NCI-H524 (cell line): ENCODE data around the gene SYNJ2.

ENCODE experiments used
- DNase-seq, 2 experiments: peaks; one replicate each; lab custom pipeline; 2025; lab: John Stamatoyannopoulos, UW

Gene SYNJ2

DNA sequence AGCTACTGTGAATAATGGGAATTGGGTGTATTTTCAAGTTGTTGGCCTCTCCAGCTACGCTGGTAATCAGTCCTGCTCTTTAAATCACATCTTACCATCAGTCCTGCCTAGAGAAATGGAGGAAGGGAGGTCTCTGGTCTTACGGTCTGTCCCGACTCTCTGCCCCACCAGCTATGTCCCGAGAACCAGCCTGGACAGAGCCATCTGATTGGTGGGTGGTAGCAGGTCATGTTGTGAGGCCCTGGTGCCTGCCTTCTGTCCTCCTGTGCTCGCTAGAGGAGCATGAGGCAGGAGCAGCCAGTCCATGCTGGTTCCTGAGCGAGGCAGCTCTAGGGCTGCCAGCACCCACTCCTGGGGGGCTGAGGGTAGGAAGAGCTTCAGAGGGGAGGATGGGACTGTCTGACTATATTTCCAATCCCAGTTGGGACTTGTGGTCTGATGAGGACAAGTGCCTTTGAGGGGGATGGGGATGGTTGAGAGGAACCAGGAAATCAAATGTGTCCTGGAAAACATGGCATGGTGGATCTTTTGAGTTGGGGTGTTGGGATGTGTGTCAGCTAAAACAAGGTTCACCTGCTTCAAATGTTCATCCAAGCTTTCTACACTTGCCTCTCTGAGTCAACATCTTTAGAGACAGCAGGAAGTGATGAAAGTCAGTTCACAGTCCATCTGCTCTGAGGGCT lies 33.0 kb downstream of the SYNJ2 start:
- no peak for DNase-seq

DNA sequence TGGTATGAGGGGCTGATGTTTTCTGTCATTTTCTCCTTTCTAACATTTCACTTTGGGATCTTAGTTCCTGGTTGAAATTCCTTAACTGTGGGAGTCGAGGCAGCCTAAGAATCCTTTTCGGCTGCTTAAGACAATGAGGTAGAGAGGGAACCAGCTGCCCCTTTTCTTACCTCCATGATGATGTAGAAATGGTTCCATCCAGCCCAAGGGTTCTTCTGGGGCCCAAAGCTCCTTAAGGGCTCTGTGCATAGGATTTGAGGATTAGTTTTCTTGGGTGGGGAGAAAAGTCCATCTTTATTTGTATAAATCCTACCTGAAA lies 33.5 kb downstream of the SYNJ2 start:
- no peak for DNase-seq

DNA sequence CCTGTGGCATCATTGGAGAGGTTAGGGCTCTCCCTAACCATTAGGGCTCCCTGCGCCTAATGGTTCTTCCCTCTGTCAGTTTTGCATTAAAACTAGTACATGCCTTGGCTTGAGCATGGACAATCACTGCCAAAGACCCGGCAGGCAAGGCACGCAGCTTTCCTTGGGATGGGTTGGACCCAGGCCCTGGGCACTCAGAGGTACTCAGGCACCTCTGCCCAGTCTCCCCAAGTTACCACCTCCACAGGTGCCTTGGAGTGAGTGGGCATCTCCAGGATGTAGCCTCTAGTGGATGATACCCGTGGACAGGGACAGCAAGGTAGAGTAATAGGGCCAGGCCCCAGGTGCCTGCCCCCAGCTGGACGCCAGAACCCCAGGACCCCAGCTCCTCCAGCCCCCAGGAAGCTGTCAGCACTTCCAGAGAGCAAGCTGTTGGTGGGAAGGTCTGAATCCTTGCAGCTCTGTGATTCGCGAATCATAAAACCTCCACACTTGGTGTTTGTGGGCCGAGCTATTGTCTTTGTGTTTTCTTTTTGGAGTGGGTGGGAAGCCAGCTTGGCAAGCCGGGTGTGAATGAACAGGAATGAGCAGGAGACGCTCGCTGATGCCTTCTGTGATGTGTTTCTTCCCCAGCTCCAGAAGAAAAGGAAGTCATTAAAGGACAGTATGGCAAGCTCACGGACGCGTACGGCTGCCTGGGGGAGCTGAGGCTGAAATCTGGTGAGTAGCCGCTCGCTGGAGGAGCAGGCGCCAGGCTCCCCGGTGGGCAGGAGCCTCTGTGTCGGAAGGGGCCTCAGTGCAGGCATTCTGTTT lies 35.1 kb downstream of the SYNJ2 start:
- DNase-seq = no peak

DNA sequence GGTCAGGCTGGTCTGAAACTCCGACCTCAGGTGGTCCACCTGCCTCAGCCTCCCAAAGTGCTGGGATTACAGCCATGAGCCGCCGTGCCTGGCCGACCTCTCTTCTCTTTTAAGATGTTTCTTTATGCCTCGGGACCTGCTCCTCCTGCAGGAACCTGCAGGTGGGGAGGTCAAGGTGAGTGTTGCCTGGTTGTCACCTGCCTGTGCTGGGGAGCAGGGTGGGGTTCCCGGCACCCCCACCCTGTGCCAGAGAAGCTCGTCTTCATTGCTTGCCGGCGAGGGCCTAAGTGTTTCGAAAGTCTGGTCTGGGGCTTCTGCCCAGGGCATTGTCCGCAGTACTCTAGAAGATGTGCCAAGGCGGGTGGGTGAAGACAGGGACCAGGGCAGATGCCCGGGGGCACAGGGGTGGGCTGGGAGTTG lies 36.0 kb downstream of the SYNJ2 start:
- DNase-seq = no peak

DNA sequence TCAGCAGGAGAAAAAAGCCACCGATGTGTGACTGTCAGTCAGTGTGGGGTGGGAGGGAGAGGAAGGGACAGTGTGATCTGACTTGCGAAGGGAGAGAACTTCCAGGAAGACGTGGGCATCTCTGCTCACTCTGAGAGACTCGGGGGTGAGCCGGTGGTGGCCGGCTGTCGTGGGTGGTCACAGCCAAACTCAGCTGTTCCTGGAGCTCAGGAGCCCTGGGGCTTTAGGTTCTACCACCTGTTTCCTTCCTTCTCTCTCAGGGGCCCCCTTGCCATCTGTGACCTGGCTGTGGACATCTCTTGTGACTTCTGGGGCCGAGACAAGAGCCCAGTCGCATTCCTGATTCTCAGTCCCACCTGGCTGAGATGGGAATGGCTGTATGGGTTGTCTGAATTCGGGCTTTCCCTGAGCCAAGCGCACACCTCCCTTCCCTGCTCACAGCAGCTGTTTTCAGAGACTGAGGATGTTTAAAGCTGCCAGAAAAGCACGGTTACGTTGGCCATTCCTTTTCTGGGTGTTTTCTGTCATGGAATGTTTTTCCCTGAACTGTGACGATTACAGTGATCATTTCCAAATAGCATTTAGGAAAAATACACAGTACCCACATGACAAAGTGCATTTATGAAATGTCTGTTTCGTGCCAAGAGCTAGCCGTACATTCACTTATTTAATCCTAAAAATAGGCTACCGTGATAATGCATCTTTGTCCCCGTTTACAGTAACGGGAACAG lies 36.5 kb downstream of the SYNJ2 start:
- DNase-seq = peak; percentile 32 to 65

DNA sequence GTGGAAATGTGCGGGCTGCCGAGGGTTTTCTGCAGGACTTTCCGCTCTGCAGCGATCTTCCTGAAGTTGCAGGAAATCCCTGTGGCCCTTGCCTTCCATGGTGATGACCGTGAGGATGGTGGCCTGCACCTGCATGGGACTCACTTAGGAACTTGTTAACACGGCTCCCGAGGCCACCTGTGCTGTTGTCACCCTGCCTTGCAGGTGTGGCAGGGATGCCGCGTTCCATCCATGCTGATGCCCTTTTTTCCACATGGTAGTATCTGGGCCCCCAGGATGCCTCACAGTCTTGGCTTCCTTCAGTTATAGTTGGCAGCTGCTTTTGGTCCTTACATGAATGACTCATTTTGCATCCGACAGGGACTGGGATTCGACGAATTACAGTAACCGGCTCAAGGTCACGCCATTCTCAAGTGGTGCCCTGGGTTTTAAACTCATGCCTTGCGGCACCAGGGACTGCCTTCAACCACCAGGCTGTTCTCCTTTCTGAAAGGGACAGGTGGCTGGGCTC lies 37.2 kb downstream of the SYNJ2 start:
- DNase-seq = peak; percentile 41 to 70

DNA sequence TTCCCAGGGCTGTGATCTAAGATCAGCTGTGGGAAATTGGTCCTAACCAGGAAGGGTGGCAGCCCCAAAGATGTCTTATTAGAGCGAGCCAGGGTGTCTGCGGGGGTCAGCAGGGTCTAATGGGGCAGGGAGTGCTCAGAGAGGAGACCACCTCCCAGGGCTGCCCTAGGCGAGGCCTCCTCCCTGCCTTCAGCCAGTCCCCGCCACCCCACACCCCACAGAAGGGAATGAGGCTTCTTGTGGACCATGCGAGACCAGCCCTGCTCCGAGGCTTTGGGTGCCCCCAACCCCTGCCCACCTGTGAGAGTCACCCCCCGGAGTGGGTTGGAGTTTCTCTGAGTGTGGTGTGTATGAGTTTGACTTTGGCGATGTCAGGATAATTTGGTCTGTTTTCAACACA lies 37.8 kb downstream of the SYNJ2 start:
- DNase-seq = no peak

DNA sequence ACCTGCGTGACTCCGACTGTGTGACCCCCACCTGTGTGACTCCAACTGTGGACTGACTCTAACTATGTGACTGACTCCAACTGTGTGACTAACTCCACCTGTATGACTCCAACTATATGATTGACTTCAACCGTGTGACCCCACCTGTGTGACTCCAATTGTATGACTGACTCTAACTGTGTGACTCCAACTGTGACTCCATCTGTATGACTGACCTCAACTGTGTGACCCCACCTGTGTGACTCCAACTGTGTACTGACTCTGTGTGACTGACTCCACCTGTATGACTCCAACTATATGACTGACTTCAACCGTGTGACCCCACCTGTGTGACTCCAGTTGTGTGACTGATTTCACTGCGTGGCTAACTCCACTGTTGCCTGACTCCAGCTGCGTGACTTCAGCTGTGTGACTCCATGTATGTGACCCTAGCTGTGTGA lies 38.6 kb downstream of the SYNJ2 start:
- no peak for DNase-seq

DNA sequence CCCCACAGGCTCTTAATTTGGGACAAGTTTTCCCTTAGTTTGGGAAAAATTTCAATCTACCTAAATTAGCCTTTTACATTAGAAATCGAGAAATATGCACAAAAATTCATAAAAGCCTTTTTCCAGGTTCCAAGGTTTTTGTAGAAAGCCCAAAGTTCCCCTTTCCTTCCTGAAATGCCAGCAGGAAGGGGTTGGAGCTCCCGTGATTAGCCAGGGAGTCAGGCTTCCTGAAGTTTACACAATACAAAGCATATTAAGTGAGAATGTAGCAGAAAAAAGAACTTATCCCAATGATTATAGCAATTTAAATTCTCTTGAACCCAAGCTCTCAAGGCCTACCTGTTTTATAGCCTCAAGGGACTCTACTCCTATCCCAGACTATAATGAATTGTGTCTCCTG lies 39.1 kb downstream of the SYNJ2 start:
- DNase-seq = no peak

DNA sequence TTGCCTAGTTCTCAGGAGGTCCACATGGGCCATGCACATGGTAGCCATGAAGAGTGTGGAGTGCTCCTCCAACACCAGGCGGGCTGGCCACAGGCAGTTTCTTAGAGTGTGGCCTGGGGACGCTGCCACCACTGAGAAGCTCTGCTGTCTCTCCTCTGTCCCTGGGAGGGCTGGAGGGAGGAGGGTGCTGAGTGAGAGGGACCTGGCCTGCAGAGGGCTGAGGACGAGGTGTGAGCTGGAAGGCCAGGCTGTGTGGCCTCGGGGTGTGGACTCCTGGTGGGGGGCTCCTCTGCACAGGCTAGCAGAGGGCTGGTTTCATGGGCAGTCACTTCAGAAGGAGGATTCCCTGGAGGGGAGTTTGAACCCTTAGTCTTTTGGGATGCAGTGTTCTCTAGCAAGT lies 39.7 kb downstream of the SYNJ2 start:
- no peak for DNase-seq

DNA sequence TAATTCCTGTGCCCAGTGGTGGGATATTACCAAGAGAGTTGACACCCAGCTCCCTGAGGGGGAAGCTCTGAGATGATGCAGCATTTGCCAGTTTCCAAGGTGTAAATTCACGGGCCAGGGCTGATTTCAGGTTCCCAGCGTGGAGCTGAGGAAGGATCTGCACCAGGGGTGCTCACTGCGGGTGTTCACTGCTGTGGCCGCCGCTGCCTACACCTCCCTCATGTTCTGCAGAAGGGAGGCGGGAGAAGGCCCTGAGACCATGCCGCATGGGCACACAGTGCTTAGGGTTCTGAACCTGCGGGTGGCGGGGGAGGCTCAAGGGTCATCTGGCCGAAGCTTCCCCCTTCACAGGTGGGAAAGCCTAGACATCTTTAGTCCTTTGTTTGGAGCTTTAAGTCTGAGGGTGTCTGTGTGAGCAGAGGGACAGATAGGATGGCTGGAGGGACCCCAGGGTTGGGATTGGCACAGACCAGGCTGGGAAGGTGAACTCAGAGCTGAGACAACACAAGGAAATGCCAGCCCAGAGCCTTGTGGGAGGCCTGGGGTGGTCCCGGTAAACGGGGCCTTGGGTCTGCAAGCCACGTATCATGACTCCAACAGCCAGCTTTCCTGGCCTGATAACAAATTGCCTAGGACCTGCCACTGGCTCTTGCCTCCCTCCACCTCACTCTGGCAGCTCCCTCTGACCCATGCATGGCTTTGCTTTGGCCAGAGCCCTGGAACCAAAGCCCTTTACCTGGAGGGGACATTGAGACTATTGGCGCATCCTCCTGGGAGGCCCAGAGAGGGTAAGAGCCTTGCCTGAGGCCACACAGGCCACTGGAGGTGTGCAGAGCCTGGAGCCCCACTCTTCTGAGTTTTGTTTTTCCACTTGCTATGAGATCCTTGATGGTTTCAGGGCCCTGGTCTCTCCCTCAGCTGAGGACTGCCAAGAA lies 40.4 kb downstream of the SYNJ2 start:
- no peak for DNase-seq

DNA sequence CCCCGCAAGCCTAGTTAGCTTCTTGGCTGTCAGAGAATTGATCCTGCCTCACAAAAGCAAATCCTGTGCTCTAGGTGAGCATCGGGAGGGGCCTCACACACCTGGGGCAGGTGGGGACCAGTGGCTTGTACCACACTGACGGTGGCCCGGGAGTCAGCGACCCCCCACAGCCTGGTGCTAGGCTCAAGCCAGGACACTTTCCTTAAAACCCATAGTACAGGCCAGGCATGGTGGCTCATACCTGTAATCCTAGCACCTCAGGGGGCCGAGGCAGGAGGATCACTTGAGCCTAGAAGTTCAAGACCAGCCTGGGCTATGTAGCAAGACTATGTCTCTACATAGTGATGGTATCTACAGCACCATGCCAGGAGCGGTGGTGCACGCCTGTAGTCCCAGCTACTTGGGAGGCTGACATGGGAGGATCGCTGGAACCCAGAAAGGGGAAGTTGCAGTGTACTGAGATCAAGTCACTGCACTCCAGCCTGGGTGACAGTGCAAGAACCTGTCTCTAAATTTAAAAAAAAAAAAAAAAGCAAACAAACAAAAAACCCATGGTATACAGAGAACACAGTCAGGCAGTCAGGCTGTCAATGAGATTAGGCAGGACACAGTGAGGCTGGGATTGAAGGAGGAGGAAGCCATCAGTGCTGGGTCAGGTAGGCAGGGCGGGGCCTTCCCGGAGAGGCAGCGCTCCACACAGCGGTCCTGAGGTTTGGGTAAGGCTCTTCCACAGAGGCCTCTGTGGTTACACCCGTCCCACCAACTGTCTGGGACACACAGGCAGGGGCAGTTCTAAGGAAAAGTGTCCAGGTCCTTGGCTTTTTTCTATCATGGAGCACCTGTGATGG lies 41.3 kb downstream of the SYNJ2 start:
- no peak for DNase-seq

DNA sequence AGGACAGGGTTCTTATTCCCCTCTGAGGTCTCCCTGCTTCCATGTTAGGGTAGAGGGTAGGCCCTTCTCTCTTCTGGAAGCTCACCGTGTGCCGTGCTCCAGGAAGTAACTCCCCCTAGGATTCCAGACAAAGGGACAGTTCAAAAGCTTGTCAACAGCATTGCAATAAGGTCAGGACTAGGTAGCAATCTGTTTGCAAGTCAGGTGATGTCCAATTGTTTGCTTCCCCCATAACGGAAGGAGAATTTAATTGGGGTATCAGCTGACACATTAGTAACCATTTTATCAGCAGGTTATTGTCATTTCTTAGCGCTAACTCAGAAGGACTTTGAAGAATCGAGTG lies 41.9 kb downstream of the SYNJ2 start:
- no peak for DNase-seq

DNA sequence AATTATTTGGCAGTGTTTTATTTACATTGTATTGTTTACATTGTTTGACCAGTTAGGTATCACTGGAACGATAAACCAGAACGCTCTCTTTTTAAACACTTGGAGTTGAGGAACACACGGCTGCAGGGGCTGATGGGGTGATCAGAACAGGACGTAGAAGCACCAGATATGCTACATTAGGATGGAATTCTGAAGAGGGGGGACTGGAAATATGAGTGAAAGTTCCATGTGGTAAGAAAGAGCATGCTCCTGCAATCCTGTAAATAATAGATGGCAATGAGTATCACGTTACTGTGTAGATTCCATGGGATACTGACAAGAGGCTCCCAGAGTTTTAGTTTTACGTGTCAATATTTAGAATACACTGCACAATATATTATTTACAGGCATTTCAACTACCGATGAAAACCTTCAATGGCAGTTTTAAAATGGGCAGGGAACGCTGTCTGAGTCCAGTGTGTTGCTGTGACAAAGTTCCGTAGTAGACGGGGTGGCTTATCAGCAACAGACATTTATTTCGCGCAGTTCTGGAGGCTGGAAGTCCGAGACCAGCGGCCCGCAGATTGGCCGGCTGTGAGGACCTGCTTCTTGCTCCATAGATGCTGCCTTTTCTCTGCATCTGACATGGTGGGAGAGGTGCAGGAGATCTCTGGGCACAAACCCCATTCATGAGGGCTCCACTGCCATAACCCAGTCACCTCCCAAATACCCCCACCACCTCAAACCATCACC lies 43.1 kb downstream of the SYNJ2 start:
- DNase-seq = no peak

DNA sequence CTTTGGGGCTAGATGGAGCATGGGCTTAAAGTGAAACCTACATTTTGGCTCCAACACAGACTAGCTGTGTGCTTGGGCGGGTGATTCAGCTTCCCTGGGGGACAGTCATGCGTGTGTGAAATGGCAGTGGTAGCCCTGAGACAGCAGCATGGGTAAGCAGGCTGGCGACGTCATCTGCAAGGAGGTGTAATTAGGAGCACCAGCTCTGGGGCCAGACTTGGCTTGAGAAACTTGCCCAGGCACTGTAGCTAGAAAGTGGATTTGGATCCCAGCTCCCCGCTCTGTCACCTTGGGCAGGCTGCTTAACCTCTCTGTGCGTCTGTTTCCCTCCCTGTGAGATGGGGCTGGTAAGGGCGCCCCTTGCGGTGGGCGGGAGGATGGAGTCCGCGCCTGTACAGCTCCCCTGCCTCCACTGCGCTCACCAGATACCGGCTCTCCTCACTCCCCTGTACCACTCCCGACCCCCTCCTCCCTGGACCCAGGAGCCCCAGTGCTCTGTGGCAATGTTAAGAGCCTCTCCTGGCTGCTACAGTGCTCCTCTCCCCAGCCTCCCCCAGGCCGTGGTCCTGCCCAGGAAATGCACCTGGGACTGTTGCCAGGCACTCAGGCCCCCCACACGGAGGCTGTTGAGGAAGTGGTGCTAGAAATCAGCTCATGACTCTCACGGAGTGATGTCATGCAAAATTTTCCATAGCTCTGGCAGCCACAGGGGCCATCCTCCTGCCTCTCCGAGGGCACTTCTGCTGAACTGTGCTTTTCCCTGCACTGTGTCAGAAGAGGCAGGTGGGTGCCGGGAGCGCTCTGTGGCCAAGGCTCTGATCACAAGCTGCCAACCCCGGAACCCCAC lies 44.6 kb downstream of the SYNJ2 start:
- DNase-seq = peak in 1 of 2 experiments; percentile 22

DNA sequence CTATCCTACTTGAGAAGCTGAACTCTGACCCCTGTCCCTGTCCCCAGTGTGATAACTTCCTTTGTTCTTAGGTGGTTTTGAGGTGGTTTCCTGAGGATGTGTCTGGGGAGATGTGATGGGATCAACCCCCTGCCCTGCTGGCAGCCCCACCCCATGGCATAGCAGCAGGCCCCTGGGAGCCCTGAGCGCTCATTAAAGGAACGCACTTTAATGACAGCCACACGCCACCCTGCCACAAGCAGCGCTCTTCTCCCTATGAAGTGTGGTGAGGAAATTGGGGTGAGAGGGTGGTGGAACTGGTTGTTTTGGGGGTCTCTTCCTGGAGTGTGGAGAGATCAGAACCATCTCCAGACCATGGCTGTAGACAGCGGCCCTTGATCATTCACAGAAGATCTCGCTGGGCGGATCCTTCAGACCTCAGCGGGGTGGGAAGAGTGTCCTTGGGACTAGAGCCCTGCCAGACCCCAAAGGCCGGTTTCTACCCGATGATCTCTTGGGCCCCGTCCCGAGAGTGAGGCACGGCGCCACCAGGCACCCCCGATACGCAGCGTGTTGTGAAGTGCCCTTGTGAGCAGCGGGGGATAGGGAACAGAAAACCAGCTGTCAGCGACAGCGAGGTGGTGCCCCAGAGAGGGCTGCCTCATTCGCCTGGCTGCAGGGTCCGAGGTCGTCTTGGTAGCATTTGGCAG lies 45.4 kb downstream of the SYNJ2 start:
- DNase-seq = peak in 1 of 2 experiments; percentile 22

DNA sequence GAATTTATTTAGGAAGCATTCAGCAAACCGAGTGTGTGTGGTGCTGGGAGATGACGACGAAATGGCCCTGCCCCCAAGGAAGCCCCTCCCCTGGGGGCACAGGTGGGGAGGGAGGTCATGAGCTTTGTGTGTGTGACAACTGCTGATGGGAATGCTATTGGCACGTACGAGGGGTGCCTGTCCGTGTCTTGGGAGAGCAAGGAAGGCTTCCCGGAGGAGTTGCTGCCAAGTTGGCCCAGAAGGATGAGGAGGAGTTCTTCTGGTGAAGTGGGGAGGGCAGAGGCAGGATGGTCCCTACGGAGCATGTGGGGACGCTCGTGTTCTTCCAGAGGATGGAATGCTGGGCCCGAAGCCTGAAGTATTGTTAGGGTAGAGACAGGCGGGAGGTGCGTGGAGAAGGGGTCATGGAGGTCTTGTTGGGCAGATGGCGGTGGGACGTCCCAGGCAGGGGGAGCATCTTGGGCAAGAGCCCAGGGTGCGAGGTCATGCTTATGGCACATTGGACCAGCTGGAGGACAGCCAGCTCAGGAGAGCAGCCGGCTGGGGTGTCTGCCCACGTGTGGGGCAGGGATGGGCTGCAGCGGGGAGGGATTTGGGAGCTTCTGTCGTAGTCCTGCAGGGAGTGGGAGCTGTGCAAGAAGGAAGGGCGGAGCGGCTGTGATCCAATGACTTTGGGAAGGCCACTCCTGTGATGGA lies 46.1 kb downstream of the SYNJ2 start:
- peak in 1 of 2 experiments; percentile 51 for DNase-seq

DNA sequence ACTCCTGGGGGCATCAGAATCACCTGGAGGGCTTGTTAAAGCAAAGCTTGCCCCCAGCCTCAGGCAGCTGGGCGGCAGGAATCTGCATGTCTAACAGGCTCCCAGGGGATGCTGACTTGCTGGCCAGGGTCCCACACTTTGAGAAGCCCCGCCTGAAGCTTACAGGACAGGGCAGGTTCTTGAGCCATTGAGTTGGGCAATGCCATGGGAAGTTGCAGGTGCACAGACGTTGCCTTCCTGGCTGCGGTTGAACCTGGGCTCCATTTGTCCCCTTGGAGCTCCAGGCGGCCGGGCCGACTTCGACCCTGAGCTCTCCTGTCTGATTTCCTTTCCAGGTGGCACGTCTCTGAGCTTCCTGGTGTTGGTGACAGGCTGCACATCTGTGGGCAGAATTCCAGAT lies 46.8 kb downstream of the SYNJ2 start:
- no peak for DNase-seq
